K562 (cell line): ENCODE data around the gene MOSPD3. TPM values are rescaled to one million over a fixed set of nuclear protein-coding genes. Genes with fewer than 3 reads are reported as not detected.
A peak's percentile ranks its signal among the peaks of the same experiment; 100 is the strongest.

Experiments
- ATAC-seq: fragments of 200-7000 bp; cut with Tn5 transposase; 3 replicates; pipeline ENCODE4 v1.9.1; 2020; ENCODE audit warnings: moderate library complexity
- BruUV-seq: library from RNA; stranded (reverse); fragments of 400-500 nt; replicated peaks from 2 replicates; lab custom pipeline; 2021; lab: Mats Ljungman, UMichigan
- CTCF ChIA-PET: fragments of 300-600 bp; formaldehyde crosslinking; extraction: SDS; loops from one replicate; lab custom pipeline; 2021; ENCODE audit warnings: low intra/inter-chr PET ratio; lab: Yijun Ruan, JAX
- POLR2A ChIA-PET: fragments of 300-600, 350-650 bp; sonication (Branson Sonifier 250); formaldehyde crosslinking; extraction: SDS; loops from one replicate; lab custom pipeline; 2021; ENCODE audit warnings: antibody characterized with exemption, inconsistent platforms; lab: Yijun Ruan, JAX
- DNase-seq, 4 experiments: peaks; one replicate each; pipeline versions ENCODE4 v3.0.0 to v3.0.0-alpha.2; 2011 to 2018; ENCODE audit warnings: low spot score in 3 of 4, mixed read lengths in 3 of 4; ENCODE audit errors: extremely low read depth in 1 of 4
- FAIRE-seq: peaks from 2 replicates; lab custom pipeline; 2011; peaks lifted over from hg19 to GRCh38; lab: Jason Lieb, UNC
- H2AFZ ChIP-seq: 2 replicates; pipeline ENCODE4 v1.6.0; 2011; ENCODE audit warnings: low read depth, low read length, control low read depth, inconsistent platforms
- H3K27ac ChIP-seq: fragments of 200-600 bp; 3 replicates; pipeline ENCODE4 v1.8.0; 2011; ENCODE audit warnings: low read depth, mild to moderate bottlenecking, control low read depth, inconsistent platforms, low read length, moderate library complexity, mixed read lengths; ENCODE audit errors: extremely low read depth
- H3K27me3 ChIP-seq, 2 experiments: fragments of 300-600 bp in 1 of 2; 2 replicates in 1 of 2; 3 replicates in 1 of 2; pipeline versions ENCODE4 v1.6.0 to v1.8.0; 2011; ENCODE audit warnings: inconsistent platforms in 2 of 2, low read length in 2 of 2, mild to moderate bottlenecking in 1 of 2, mixed read lengths in 1 of 2, moderate library complexity in 1 of 2; ENCODE audit not compliant: control insufficient read depth in 2 of 2, insufficient read depth in 2 of 2
- H3K36me3 ChIP-seq: fragments of 300-600 bp; 3 replicates; pipeline ENCODE4 v1.8.0; 2011; ENCODE audit warnings: mild to moderate bottlenecking, low read length, inconsistent platforms; ENCODE audit not compliant: control insufficient read depth, insufficient read depth
- H3K4me1 ChIP-seq, 2 experiments: fragments of 200-600 bp in 1 of 2; replicated peaks in 1 of 2; 2 replicates in 1 of 2; 3 replicates in 1 of 2; pipeline versions ENCODE4 v1.5.1 to v1.8.0; 2011; ENCODE audit warnings: inconsistent platforms in 2 of 2, low read length in 2 of 2, mild to moderate bottlenecking in 1 of 2, mixed read lengths in 1 of 2, moderate library complexity in 1 of 2; ENCODE audit not compliant: control insufficient read depth in 2 of 2, insufficient read depth in 2 of 2
- H3K4me2 ChIP-seq: 2 replicates; pipeline ENCODE4 v1.6.1; 2011; ENCODE audit warnings: low read length, control low read depth, inconsistent platforms, mixed read lengths; ENCODE audit not compliant: insufficient read depth
- H3K4me3 ChIP-seq: fragments of 200-600 bp; sonication (generic), shearing (Covaris generic); 2 replicates; pipeline ENCODE4 v1.5.1; 2016; ENCODE audit warnings: control low read depth, inconsistent platforms
- H3K79me2 ChIP-seq: fragments of 200-600 bp; 3 replicates; pipeline ENCODE4 v1.8.0; 2011; ENCODE audit warnings: low read length, inconsistent platforms; ENCODE audit not compliant: control insufficient read depth, insufficient read depth
- H3K9ac ChIP-seq, 2 experiments: 2 replicates each; pipeline versions ENCODE4 v1.6.0 to v1.6.1; 2011; ENCODE audit warnings: low read depth in 2 of 2, low read length in 2 of 2, control low read depth in 1 of 2, inconsistent platforms in 1 of 2, mild to moderate bottlenecking in 1 of 2, mixed read lengths in 1 of 2; ENCODE audit not compliant: insufficient read depth in 1 of 2
- H3K9me1 ChIP-seq: one replicate; pipeline ENCODE4 v1.6.0; 2011; ENCODE audit warnings: inconsistent platforms, mild to moderate bottlenecking, low read length, moderate library complexity; ENCODE audit not compliant: control insufficient read depth, insufficient read depth
- H3K9me3 ChIP-seq: replicated peaks from 2 replicates; pipeline ENCODE4 v1.5.1; 2011; ENCODE audit warnings: low read depth, low read length, inconsistent platforms; ENCODE audit not compliant: control insufficient read depth, insufficient read depth
- H4K20me1 ChIP-seq: replicated peaks from 2 replicates; pipeline ENCODE4 v1.6.1; 2011; ENCODE audit warnings: low read length, inconsistent platforms, mixed read lengths; ENCODE audit not compliant: control insufficient read depth, insufficient read depth
- CEBPG ChIP-seq, 3 experiments: fragments of 200-800 bp in 1 of 3; sonication (Bioruptor generic) in 1 of 3; sonication (generic) in 1 of 3; formaldehyde crosslinking in 1 of 3; IDR thresholded peaks in 2 of 3; conservative IDR thresholded peaks in 1 of 3; 2 replicates each; pipeline versions ENCODE4 v1.6.1 to v1.8.0; 2016 to 2022; ENCODE audit warnings: missing compliant biosample characterization in 2 of 3, missing genetic modification characterization in 2 of 3, mild to moderate bottlenecking in 1 of 3, missing genetic modification reagents in 1 of 3
- EGR1 ChIP-seq: fragments of 450-650 bp; conservative IDR thresholded peaks from 2 replicates; pipeline ENCODE4 v1.6.1; 2017; ENCODE audit warnings: mild to moderate bottlenecking
- ETV5 ChIP-seq: sonication (generic); formaldehyde crosslinking; IDR thresholded peaks from 2 replicates; pipeline ENCODE4 v1.4.0; 2020; ENCODE audit warnings: low read depth, mild to moderate bottlenecking, missing genetic modification reagents
- GABPA ChIP-seq: fragments of 200-800 bp; sonication (Bioruptor generic); conservative IDR thresholded peaks from 2 replicates; pipeline ENCODE4 v1.6.1; 2016; ENCODE audit warnings: low read depth, missing genetic modification characterization, missing compliant biosample characterization
- MAX ChIP-seq: sonication (generic); formaldehyde crosslinking; IDR thresholded peaks from 2 replicates; pipeline ENCODE4 v1.9.0; 2022; ENCODE audit warnings: mild to moderate bottlenecking, missing genetic modification reagents
- MED1 ChIP-seq: sonication (generic); formaldehyde crosslinking; IDR thresholded peaks from 2 replicates; pipeline ENCODE4 v1.8.1; 2023; ENCODE audit warnings: missing genetic modification reagents, borderline replicate concordance
- PURB ChIP-seq: sonication (generic); formaldehyde crosslinking; IDR thresholded peaks from 2 replicates; pipeline ENCODE4 v1.9.0; 2021; ENCODE audit warnings: low read depth, mild to moderate bottlenecking, missing genetic modification reagents
- TFE3 ChIP-seq: fragments of 450-650 bp; formaldehyde crosslinking; IDR thresholded peaks from 2 replicates; pipeline ENCODE4 v1.4.0; 2020; ENCODE audit warnings: mild to moderate bottlenecking, mixed read lengths
- THRAP3 ChIP-seq: fragments of 450-650 bp; IDR thresholded peaks from 2 replicates; pipeline ENCODE4 v1.6.1; 2016; ENCODE audit warnings: mild to moderate bottlenecking, inconsistent platforms, borderline replicate concordance
- ZFX ChIP-seq: sonication (generic); formaldehyde crosslinking; IDR thresholded peaks from 2 replicates; pipeline ENCODE4 v1.8.0; 2022; ENCODE audit warnings: mild to moderate bottlenecking, missing genetic modification reagents, moderate library complexity
- ZNF175 ChIP-seq: fragments of 200-800 bp; sonication (Bioruptor generic); IDR thresholded peaks from 2 replicates; pipeline ENCODE4 v1.6.1; 2016; ENCODE audit warnings: low read depth, mild to moderate bottlenecking, missing genetic modification characterization, missing compliant biosample characterization
- ZNF76 ChIP-seq: fragments of 250-450 bp; sonication (Bioruptor Pico); IDR thresholded peaks from 2 replicates; pipeline ENCODE4 v1.4.0; 2020; ENCODE audit warnings: mild to moderate bottlenecking, moderate library complexity, borderline replicate concordance
- WGBS: fragments of 100-300 bp; shearing (Covaris generic); methylation state at CpG from one replicate; pipeline ENCODE4 v1.1.6; 2016; ENCODE audit warnings: low coverage, mixed read lengths; ENCODE audit not compliant: insufficient coverage; ENCODE audit errors: missing lambda C conversion rate; 5-methylcytosine and 5-hydroxymethylcytosine counted together
- in situ Hi-C: fragments of 300-500 bp; cut with MboI; formaldehyde crosslinking; loops from 4 replicates; pipeline ENCODE4 v1.15.0; 2018; ENCODE audit warnings: inconsistent platforms, mixed read lengths
- intact Hi-C: fragments of 100-400 bp; cut with micrococcal nuclease; formaldehyde crosslinking; loops from 2 replicates; pipeline ENCODE4 v1.14.2; 2022
- polyA plus RNA-seq, 8 experiments: library from polyadenylated mRNA; depleted of rRNA in 4 of 8; stranded (reverse) in 5 of 8; unstranded in 3 of 8; fragments of >200 nt; fragmentation: Nextera tagmentation in 2 of 8; fragmentation: Illumina TruSeq in 1 of 8; extraction: Ambion mirVana in 2 of 8; extraction: Trizol in 1 of 8; gene quantifications; 2 replicates each; pipeline versions ENCODE4 v1.2.1 to v1.2.3, GENCODE V29; 2011 to 2014; ENCODE audit warnings: inconsistent platforms in 1 of 8, missing spikeins in 1 of 8
- total RNA-seq, 7 experiments: library from RNA; depleted of rRNA in 6 of 7; stranded (reverse); fragments of >200 nt in 6 of 7; fragmentation: Illumina TruSeq in 2 of 7; extraction: Trizol in 2 of 7; gene quantifications; 2 replicates each; pipeline versions ENCODE4 v1.2.1 to v1.2.3, GENCODE V29; 2011 to 2021; ENCODE audit warnings: low replicate concordance in 1 of 7

The MOSPD3 gene
- total and polyA plus RNA-seq, 9 of the 15 experiments (the other 6 are each of a cell fraction or from before 2014, with no cell fraction given): 1.4 to 32.1 (median 7.3) TPM

- H4K20me1 ChIP-seq: peaks cover 24% of the 10 kb centered on the region
- BruUV-seq: TSS peak; percentile 17
- H3K27ac ChIP-seq: 0 out of 3 replicates have a peak overlapping the region, but pooled peaks have one; percentile 14
- peak overlapping the region; percentile 0; the same call in 1 of the 2 replicates for H3K4me3 ChIP-seq
- H3K36me3 ChIP-seq: peaks cover 57% of the 10 kb centered on the region
- peak overlapping the region; percentile 12; the same call in 1 of the 2 replicates for H3K4me2 ChIP-seq
- POLR2A ChIA-PET: interaction anchor here (0.5 to 1.5 kb wide), 5 partner anchors 23 to 140 kb away, joined by 3 read pairs; no protein-coding TSS in a partner anchor
- 52% methylated on average over 23 of the region's 23 CpGs for WGBS
- no peak overlapping the region; the same call in 1 of the 2 replicates for H2AFZ ChIP-seq
- FAIRE-seq: no peak
- H3K9ac ChIP-seq: peak overlapping the region in 1 of 2 experiments; percentile 80; a peak in 2 of 4 replicates
- CTCF ChIA-PET: no interaction called here
- H3K79me2 ChIP-seq: peaks cover 31% of the 10 kb centered on the region
- peak in 1 of 4 experiments; percentile 58 for DNase-seq
- peaks cover 12% of the 10 kb centered on the region for H3K9me1 ChIP-seq
- H3K27me3 ChIP-seq: no peaks in the 10 kb centered on the region
- H3K9me3 ChIP-seq: no peaks in the 10 kb centered on the region
- peaks cover 26 to 62% of the 10 kb centered on the region in 2 experiments for H3K4me1 ChIP-seq
- in situ Hi-C loops: no loop called here
- intact Hi-C loops: no loop called here
- ATAC-seq: no peak
- peak; percentile 20; the same call in 1 of the 2 replicates for TF ChIP-seq TFE3
- TF ChIP-seq GABPA: peak; percentile 69
- TF ChIP-seq ZNF76: no peak
- 0 out of 2 replicates have a peak, but pooled peaks have one; percentile 47 for TF ChIP-seq ZNF175 (CRISPR knock-in tag)
- peak; percentile 24; the same call in 1 of the 2 replicates for TF ChIP-seq MAX
- TF ChIP-seq MED1 (CRISPR knock-in tag): no peak
- no peak for TF ChIP-seq PURB (CRISPR knock-in tag)
- 0 out of 2 replicates have a peak, but pooled peaks have one; percentile 9 for TF ChIP-seq CEBPG (CRISPR knock-in tag; IDR thresholded peaks at IDR 0.05)
- TF ChIP-seq CEBPG (tag; conservative IDR thresholded peaks at IDR 0.05 in 1 of 2, IDR thresholded peaks at IDR 0.05 in 1 of 2): no peak
- 0 out of 2 replicates have a peak, but pooled peaks have one; percentile 8 for TF ChIP-seq ZFX (CRISPR knock-in tag)
- no peak for TF ChIP-seq THRAP3
- TF ChIP-seq EGR1: 0 out of 2 replicates have a peak, but pooled peaks have one; percentile 13
- TF ChIP-seq ETV5 (CRISPR knock-in tag): peak; percentile 50; the same call in 1 of the 2 replicates
Measured at GRCh38 chr7:100583132-100584053, 28.9 kb upstream of the MOSPD3 start.
